Sigmoid colon (tissue), 4 donors: ENCODE data around the gene OPRL1.

Experiments
- CTCF ChIP-seq, 4 experiments: fragments of 450-650 bp in 3 of 4; fragments of 200-600 bp in 1 of 4; IDR thresholded peaks; one replicate each; pipeline ENCODE4 v1.5.1; 2016 to 2019; ENCODE audit warnings: antibody characterized with exemption in 4 of 4, mild to moderate bottlenecking in 3 of 4, moderate library complexity in 2 of 4
- EP300 ChIP-seq, 4 donors: sonication (generic); formaldehyde crosslinking; IDR thresholded peaks; one replicate each; pipeline ENCODE4 v1.6.1; 2017; ENCODE audit warnings: antibody characterized with exemption in 4 of 4
- POLR2A ChIP-seq, 2 donors: fragments of 450-650 bp; IDR thresholded peaks; one replicate each; pipeline ENCODE4 v1.6.1; 2016; ENCODE audit warnings: antibody characterized with exemption in 2 of 2, mild to moderate bottlenecking in 2 of 2, moderate library complexity in 2 of 2

- no peak for TF ChIP-seq POLR2A (IDR thresholded peaks at IDR 0.05)
- TF ChIP-seq CTCF (IDR thresholded peaks at IDR 0.05): no peak
- no peak for TF ChIP-seq EP300 (IDR thresholded peaks at IDR 0.05)
These were observed 4.2 kb downstream of the OPRL1 start, which contains the start of gene LKAAEAR1 for GRCh38 chr20:64083804-64084684.
